Mucosa of rectum (tissue), 2 donors: ENCODE results near the gene GASK1A.
"Not testable (repeated sequence)": the region's sequence is repeated elsewhere in the genome, so short reads cannot be mapped to it uniquely, and the experiment has no call there.

ENCODE experiments used
- H3K27ac ChIP-seq, 2 donors: one replicate each; pipeline ENCODE4 v1.7.0; 2013; ENCODE audit warnings: inconsistent platforms in 2 of 2, low read depth in 2 of 2, low read length in 2 of 2
- H3K27me3 ChIP-seq, 2 donors: one replicate each; pipeline ENCODE4 v1.7.0; 2013; ENCODE audit warnings: low read length in 2 of 2; ENCODE audit not compliant: control insufficient read depth in 2 of 2, insufficient read depth in 2 of 2
- H3K36me3 ChIP-seq, 2 donors: one replicate each; pipeline ENCODE4 v1.7.0; 2013; ENCODE audit warnings: low read length in 2 of 2; ENCODE audit not compliant: control insufficient read depth in 2 of 2, insufficient read depth in 2 of 2
- H3K4me1 ChIP-seq, 2 donors: one replicate each; pipeline ENCODE4 v1.7.0; 2013; ENCODE audit warnings: low read length in 2 of 2, mild to moderate bottlenecking in 1 of 2; ENCODE audit not compliant: control insufficient read depth in 2 of 2, insufficient read depth in 2 of 2
- H3K4me3 ChIP-seq, 2 donors: one replicate each; pipeline ENCODE4 v1.7.0; 2013; ENCODE audit warnings: low read length in 2 of 2
- H3K9ac ChIP-seq, 2 donors: one replicate each; pipeline ENCODE4 v1.7.0; 2013; ENCODE audit warnings: low read length in 2 of 2, low read depth in 1 of 2, mild to moderate bottlenecking in 1 of 2
- H3K9me3 ChIP-seq, 2 donors: one replicate each; pipeline ENCODE4 v1.7.0; 2013; ENCODE audit warnings: low read length in 2 of 2; ENCODE audit not compliant: control insufficient read depth in 2 of 2
- donor health status: healthy.
- donor health status: Normal muscosa, but diverticular disease.

Gene GASK1A

DNA sequence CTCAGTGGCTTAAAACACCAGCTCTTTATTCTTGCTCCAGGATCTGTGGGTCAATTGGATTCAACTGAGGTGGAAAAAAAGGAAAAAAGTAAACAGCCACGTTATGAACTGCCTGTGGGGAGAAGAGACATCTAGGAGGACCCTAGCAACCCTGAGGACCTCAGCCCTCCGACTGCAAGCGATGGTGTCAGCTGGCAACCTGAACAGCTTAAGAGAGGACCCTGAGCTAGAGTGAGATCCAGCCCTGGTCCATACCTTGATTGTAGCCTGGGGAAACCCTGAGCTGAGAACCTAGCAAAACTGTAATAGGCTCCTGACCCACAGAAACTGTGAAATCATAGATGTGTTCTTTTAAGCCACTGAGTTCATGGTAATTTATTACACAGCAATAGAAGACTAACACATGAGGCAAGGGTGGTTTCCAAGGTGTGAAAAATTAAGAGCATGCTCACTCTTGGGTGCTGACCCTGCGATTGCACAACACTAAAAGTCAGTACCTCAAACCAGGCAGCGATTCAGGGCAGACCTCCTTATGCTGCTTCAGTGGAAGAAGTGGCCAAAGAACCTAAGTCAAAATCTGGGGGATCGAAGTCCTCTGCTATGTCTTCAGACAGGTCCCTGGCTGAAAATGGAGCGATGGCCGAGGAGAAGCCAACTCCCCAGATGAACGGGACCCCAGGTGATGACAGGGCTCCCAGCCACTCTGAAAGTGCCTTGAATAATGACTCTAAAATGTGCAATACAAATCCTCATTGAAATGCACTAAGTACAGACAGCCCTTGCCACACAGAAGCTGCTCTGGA, 57.7 kb downstream of the GASK1A start:
- Histone ChIP-seq H3K27me3 (no peaks in the 10 kb centered on the region), H3K9ac (no peak overlapping the region), H3K4me1 (no peaks in the 10 kb centered on the region), H3K9me3 (no peaks in the 10 kb centered on the region), H3K36me3 (no peaks in the 10 kb centered on the region), H3K27ac (no peak overlapping the region), H3K4me3 (no peak overlapping the region)

DNA sequence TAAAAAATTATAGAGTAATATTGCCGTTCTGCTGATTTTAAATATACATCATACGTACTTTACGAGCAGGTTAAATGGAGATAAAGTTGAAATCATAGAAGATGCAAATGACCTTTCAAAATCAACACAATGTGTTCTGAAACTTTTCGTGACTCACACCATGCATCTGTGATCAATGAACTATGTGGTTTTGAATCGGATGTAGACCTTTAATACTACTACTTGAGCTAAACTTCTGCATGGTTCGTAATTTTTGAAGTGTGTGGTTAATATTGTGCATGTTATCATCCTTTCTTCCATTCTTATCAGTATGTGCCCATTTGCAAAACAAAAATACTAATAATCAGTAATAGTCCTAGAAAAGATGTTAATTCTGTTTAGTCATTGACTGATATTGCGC, 58.9 kb downstream of the GASK1A start:
- Histone ChIP-seq H3K27me3 (no peaks in the 10 kb centered on the region), H3K4me3 (no peak overlapping the region), H3K27ac (no peak overlapping the region), H3K36me3 (no peaks in the 10 kb centered on the region), H3K4me1 (no peaks in the 10 kb centered on the region), H3K9me3 (no peaks in the 10 kb centered on the region), H3K9ac (no peak overlapping the region)

DNA sequence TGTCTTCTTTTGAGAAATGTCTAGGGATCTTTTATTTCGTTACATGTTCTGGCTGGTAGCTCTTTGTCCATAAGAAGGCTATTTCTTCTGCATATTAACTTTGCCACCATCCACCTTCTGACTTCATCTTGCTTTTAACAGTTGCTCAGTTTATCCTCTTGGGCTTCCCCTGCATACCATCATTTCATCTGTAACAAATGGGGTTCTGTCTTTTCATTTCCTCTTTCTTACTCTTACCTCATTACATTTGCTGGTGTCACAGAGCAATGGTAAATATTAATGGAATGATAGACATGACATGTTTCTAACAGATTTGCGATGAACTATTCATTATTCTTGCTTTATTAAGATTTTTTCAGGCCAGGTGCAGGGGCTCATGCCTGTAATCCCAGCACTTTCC, 62.4 kb downstream of the GASK1A start:
- Histone ChIP-seq H3K4me1 (no peaks in the 10 kb centered on the region), H3K27me3 (no peaks in the 10 kb centered on the region), H3K4me3 (no peak overlapping the region), H3K9ac (no peak overlapping the region), H3K9me3 (peaks cover 3% of the 10 kb centered on the region in 2 donors), H3K27ac (no peak overlapping the region), H3K36me3 (no peaks in the 10 kb centered on the region)

DNA sequence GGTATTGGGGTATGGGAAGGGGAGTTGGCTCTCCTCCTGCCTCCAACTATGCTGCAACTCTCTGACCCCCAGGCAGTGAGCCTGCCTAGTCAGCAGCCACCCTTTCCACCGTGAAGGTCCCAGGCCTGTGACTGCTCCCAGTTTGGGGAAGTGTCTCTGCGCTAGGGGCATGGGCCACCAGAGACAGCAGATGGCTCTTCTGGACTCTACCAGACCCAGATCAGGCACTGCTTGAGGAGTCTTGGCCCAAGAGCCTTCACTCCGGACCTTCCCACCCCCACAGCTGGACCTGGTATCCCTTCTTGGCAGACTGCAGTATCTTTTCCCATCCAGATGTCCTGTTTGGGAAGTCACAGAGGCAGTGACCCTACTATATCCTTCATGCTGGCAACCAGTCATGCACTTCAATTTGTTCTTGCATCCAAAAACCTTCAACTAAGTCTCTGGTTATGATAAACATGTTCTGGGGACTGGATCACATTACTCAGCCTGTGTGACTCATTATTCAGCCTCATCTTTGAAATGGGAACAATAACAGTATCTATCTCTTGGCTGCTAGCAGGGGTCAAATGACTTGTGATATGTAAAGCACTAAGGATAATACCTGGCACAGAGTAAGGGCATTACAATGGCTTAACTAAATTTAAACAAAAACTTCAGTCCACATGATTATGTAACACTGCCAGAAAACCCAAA, 64.1 kb downstream of the GASK1A start:
- no peak overlapping the region for H3K27ac ChIP-seq
- H3K27me3 ChIP-seq, result no peaks in the 10 kb centered on the region
- no peak overlapping the region for H3K9ac ChIP-seq
- no peaks in the 10 kb centered on the region for H3K36me3 ChIP-seq
- H3K9me3 ChIP-seq, result peaks cover 3 to 5% of the 10 kb centered on the region in 2 donors
- H3K4me3 ChIP-seq, result no peak overlapping the region
- H3K4me1 ChIP-seq, result no peaks in the 10 kb centered on the region

DNA sequence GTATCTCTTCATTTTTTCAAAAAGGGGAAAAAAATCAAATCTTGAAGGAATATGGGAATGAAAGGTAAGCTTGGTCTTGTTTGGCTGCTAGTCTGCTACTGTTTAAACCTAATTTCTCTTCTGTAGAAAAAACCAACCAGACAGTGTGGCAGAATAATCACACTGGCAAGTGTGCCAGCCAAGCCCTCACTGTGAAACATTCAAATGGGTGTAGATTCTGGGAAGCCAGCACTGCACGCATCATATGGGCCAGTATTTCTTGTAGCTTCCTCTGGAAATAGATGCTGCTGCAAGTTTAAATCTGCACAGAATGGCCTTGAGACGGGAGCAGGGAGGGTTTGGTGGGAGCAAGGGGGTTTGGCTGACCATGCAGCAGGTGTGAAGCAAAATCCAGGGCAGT, 64.7 kb downstream of the GASK1A start:
- no peak overlapping the region for H3K4me3 ChIP-seq
- peaks cover 3 to 5% of the 10 kb centered on the region in 2 donors for H3K9me3 ChIP-seq
- H3K27ac ChIP-seq, result no peak overlapping the region
- H3K9ac ChIP-seq, result no peak overlapping the region
- H3K36me3 ChIP-seq, result no peaks in the 10 kb centered on the region
- no peaks in the 10 kb centered on the region for H3K4me1 ChIP-seq
- no peaks in the 10 kb centered on the region for H3K27me3 ChIP-seq

DNA sequence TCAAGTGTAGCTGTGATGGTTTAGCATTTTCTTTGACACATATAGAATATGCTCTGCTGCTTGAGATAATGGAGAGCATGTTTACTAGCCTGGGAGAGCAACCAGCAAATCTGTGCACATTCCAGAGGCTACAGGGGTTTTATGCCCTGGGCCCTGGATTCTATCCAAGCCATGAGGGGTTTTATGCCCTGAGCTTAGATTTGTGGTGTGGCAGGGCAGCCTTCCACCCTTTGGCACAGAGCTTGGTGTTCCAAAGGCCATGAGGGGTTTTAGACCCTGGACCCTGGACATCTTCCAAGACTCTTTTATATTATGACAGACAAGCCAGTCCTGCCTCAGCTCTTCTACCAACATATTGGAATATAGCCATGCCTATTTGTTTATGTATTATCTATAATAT, 66.0 kb downstream of the GASK1A start:
- not testable (repeated sequence) for H3K9ac ChIP-seq, H3K4me3 ChIP-seq, H3K27me3 ChIP-seq, H3K9me3 ChIP-seq, H3K4me1 ChIP-seq, H3K27ac ChIP-seq, H3K36me3 ChIP-seq

DNA sequence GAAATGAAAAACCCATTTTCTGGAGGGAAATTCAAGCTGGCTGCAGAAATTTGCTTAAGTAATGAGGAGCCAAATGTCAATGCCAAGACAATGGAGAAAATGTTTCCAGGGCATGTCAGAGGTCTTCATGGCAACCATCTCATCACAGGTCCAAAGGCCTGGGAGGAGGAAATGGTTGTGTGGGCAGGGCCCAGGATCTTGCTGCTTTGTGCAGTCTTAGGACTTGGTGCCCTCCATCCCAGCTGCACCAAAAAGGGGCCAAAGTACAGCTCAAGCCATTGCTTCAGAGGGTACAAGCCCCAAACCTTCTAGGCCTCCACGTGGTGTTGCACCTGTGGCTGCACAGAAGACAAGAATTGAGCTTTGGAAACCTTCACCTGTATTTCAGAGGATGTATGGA, 67.5 kb downstream of the GASK1A start:
- H3K27ac ChIP-seq, result no peak overlapping the region
- H3K4me1 ChIP-seq, result no peaks in the 10 kb centered on the region
- peaks cover 5% of the 10 kb centered on the region in 2 donors for H3K9me3 ChIP-seq
- no peaks in the 10 kb centered on the region for H3K27me3 ChIP-seq
- H3K36me3 ChIP-seq, result no peaks in the 10 kb centered on the region
- H3K4me3 ChIP-seq, result no peak overlapping the region
- H3K9ac ChIP-seq, result no peak overlapping the region

DNA sequence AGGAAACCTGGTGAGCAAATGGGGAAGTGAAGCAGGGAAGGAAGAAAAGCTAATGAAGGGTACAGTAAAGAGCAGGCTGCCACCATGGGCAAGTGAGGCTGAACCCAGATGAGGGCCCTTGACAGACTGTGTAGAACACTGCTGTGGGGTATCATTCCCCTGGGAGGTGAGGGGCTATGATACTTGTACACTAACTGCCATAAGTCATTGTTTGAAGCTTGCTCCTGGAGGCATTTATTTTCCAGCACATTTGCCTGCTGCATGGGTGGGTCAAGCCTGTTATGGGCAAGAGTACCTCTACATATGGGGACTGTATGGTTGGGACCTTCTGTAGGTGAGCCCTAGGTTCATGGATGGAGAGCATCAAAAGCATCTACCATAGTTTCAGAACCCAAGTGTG, 69.4 kb downstream of the GASK1A start:
- no peaks in the 10 kb centered on the region for H3K4me1 ChIP-seq
- no peak overlapping the region for H3K27ac ChIP-seq
- H3K9me3 ChIP-seq, result peaks cover 5% of the 10 kb centered on the region in 2 donors
- no peaks in the 10 kb centered on the region for H3K36me3 ChIP-seq
- H3K9ac ChIP-seq, result no peak overlapping the region
- H3K4me3 ChIP-seq, result no peak overlapping the region
- no peaks in the 10 kb centered on the region for H3K27me3 ChIP-seq

DNA sequence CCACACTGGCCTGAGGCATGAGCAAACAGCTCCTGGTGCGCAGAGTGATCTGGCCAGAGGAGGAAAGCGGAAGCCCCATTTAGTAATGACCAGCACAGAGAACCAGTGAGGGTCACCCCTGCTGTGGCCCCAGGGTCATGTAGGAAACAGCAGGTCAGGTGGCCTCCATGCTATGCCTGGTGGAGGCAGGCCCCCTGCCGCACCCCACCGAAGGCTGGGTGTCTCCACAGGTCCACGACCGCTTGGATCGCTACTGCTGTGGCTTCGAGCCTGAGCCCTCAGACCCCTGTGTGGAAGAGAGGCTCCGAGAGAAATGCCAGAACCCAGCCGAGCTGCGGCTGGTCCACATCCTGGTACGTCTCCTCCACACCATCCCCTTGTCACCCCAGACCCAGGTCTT, 74.2 kb downstream of the GASK1A start:
- Histone ChIP-seq H3K27me3 (no peaks in the 10 kb centered on the region), H3K4me1 (no peaks in the 10 kb centered on the region), H3K9ac (no peak overlapping the region), H3K36me3 (no peaks in the 10 kb centered on the region), H3K27ac (no peak overlapping the region), H3K4me3 (no peak overlapping the region), H3K9me3 (peaks cover 0 to 2% of the 10 kb centered on the region in 2 donors)

DNA sequence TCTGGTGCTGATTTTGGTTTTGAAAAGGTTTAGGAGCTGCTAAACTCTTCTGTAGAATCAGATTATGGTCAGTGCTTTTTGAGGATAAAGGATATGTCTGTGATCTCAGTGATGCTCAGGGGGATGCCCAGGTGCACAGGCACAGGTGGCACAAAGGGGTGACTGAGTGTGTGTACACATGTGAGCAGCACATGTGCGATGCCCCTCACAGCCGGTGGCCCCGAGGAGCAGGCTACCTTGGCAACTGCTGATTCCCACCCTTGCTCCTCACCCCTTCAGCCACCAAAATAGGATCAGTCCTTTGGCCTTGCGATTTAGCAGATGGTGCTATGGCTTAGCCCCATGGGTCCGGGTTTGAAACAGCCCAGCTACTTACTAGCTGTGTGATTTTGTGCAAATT, 75.6 kb downstream of the GASK1A start:
- no peak overlapping the region for H3K9ac ChIP-seq
- no peaks in the 10 kb centered on the region for H3K9me3 ChIP-seq
- H3K27ac ChIP-seq, result no peak overlapping the region
- no peak overlapping the region for H3K4me3 ChIP-seq
- H3K4me1 ChIP-seq, result no peaks in the 10 kb centered on the region
- no peaks in the 10 kb centered on the region for H3K27me3 ChIP-seq
- H3K36me3 ChIP-seq, result no peaks in the 10 kb centered on the region
